Stimulated activated CD8-positive, alpha-beta memory T cell treated with anti-CD3 and anti-CD28 coated beads, Interleukin-12 subunit alpha, Interleukin-12 subunit beta, amount 100 ng/mL, for 4 hours (primary cell): ENCODE measurements around the gene MCM9.
A peak's percentile ranks its signal among the peaks of the same experiment; 100 is the strongest.

Experiments used
- DNase-seq: peaks from one replicate; pipeline ENCODE4 v3.0.0-alpha.2; 2020; ENCODE audit warnings: low read depth

The MCM9 gene

DNA sequence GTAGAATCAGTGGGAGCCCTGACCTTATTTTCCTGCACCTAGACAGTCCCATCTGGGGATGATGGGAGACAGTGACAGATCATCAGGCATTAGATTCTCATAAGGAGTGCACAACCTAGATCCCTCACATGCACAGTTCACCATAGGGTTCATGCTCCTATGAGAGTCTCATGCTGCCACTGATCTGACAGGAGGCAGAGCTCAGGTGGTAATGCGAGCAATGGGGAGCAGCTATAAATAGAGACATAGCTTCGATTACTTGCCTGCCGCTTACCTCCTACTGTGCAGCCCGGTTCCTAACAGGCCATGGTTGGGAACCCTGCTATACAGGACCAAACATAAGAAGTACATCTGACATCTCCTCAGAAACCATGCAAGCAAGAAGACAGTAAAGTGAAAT is 72.5 kb downstream of the MCM9 start:
- no peak for DNase-seq

- no peak for DNase-seq
Observed at GRCh38 chr6:118860880-118861279, 74.1 kb downstream of the MCM9 start.

GRCh38 chr6:118860363-118860762 is 74.6 kb downstream of the MCM9 start:
- no peak for DNase-seq

- no peak for DNase-seq
Observed at GRCh38 chr6:118859517-118860064, 75.4 kb downstream of the MCM9 start.

DNA sequence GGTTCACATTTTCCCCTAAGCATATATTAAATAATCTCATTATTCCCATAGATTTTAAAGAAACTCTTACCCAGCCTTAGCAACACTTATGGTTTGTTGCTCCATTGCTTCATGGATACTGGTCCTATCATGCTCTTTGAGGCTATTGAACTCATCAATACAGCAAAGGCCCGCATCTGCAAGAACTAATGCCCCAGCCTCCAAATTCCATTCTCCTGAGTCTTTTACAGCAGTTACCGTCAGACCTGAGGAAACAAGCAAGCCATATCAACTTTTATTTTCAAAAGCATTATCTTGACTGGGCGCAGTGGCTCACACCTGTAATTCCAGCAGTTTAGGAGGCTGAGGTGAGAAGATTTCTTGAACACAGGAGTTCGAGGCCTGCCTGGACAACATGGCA is 78.7 kb downstream of the MCM9 start:
- no peak for DNase-seq

GRCh38 chr6:118853408-118853807 is 81.6 kb downstream of the MCM9 start:
- DNase-seq = no peak

- DNase-seq = no peak
Observed at GRCh38 chr6:118844915-118845314, 90.0 kb downstream of the MCM9 start.

GRCh38 chr6:118843685-118844390 is 91.1 kb downstream of the MCM9 start:
- DNase-seq = no peak

DNA sequence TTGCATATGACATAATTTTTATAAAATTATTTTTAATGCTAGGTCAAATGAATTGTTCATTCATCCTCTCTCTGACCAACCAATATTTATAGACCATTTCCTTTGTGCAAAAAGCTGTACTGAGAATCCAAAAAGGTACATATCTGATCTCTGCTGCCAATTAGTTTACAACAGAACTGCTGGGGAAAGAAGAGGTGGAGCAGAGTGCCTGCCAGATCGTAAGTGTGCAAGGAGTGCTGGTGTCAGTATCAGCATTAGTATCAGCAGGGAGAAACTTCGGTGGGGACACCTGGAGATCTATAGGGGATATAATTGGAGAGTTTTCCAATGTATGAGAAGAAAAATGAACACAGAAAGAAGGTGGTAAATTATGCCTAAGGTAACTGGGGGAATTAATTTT is 104.3 kb downstream of the MCM9 start:
- no peak for DNase-seq

- no peak for DNase-seq
Observed at GRCh38 chr6:118829817-118830478, 105.0 kb downstream of the MCM9 start.

DNA sequence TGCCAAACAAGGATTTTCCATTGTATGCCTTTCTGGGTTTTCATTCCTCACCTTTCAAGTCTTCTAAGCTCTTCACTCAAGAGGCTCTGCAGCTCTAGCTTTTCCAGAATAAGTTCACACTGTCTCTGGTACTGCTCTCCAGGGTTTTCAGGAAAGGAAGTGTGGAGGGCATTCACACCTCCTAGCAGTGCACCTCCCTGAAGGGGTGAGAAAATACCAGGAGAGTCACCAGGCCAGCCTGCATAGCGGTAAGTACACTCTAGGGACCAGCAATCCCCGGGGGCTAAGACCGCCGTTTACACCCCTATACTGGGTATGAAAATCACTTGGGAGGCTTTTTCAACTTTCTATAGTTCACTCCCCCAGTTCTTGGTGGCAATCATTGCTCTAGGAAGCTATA is 108.9 kb downstream of the MCM9 start:
- DNase-seq = no peak

GRCh38 chr6:118825661-118826060 is 109.3 kb downstream of the MCM9 start:
- DNase-seq = no peak

GRCh38 chr6:118815495-118815894 is 119.5 kb downstream of the MCM9 start:
- DNase-seq = no peak

GRCh38 chr6:118813775-118814174 is 121.2 kb downstream of the MCM9 start:
- no peak for DNase-seq

DNA sequence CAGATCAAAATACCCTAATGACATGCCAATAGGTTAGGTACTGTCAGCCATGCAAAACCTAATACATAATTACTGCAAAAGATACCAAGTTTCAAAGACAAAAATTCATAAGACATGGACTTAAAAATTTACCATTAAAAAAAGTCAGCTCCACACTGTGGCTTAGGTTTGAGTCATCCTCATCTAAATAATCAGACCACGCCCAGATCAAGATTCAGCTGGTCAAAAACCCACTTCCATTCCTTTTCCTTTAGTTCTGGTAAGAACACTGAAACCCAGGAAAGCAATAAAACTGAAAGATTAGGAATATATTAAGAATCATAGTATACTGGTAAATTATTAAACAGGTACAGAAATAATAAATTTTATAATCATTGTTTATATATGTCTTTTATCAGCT is 122.0 kb downstream of the MCM9 start:
- DNase-seq = no peak

- peak; percentile 43 for DNase-seq
Observed at GRCh38 chr6:118810420-118811027, 124.4 kb downstream of the MCM9 start.

DNA sequence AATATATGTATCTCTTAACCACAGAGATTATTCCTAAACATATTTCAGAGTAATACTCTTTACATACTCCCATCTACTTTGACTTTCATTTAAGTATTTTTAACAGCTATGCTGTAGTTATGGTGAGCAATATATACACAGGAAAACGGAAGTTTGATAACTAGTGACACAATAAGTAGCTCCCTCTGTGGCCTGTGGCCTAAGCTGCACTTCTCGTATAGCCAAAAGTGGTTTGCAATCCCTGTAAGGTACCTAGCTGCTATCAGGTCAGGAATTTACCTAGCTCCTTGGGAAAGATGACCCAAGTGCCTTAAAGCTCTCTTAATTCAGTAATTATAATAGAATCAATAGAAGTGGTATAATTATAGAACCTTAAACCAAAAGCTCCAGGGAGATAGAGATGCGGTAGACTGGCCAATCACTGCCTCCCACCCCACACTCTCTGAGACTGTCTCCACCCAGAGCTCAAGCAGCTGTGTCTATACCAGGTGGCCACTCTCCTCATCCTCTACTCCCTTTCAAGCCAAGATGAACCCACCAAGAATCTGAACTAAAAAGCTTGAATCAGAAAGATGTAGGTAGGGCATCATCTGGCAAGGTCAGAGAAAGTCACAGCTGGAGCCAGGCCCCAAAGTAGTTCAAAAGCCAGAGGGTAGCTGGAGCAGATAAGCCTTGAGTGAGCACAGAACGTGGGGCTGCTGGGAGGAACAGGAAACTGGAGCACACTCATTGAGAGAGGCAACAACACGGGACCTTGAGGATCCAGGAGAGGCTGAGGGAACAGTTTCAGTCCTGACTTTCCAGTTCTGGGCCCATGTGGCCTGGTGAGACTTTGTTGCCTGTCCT is 125.9 kb downstream of the MCM9 start:
- no peak for DNase-seq

- no peak for DNase-seq
Observed at GRCh38 chr6:118804091-118804490, 130.9 kb downstream of the MCM9 start.

- DNase-seq = no peak
Observed at GRCh38 chr6:118801257-118801656, 133.7 kb downstream of the MCM9 start.

GRCh38 chr6:118800394-118801071 is 134.4 kb downstream of the MCM9 start:
- peak; percentile 55 for DNase-seq

DNA sequence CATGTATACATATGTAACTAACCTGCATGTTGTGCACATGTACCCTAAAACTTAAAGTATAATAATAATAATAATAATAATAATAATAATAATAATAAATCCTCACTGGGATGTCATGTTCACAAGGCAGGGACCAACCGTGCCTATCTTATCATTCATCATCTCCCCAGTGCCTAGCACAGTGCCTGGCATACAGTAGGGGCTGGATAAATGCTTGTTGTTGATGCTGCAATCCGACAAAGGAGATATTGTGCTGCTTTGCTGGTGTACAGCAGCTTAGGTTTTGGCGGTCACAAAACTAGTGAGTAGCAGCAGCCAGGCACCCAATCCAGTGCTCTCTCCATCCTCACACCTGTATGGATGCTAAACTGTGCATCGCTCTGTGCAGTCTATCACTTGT is 135.1 kb downstream of the MCM9 start:
- DNase-seq = no peak

GRCh38 chr6:118796548-118796947 is 138.4 kb downstream of the MCM9 start:
- DNase-seq = peak; percentile 29
